GM18502 (cell line): ENCODE measurements around the gene AP3M1.
A peak's percentile ranks its signal among the peaks of the same experiment; 100 is the strongest.
"Not testable (repeated sequence)": the region's sequence is repeated elsewhere in the genome, so short reads cannot be mapped to it uniquely, and the experiment has no call there.

Source experiments
- ATAC-seq: cut with Tn5 transposase; IDR thresholded peaks from one replicate; pipeline ENCODE4 v1.9.1; 2021; ENCODE audit warnings: mild to moderate bottlenecking; ENCODE audit not compliant: unreplicated experiment, poor library complexity

The AP3M1 gene

GRCh38 chr10:74150204-74150989 lies at the start of gene AP3M1:
Gene AP3M1 (minus strand): TSS chr10:74150828. CDS start chr10:74138379, 12,449 bp downstream.
- ATAC-seq = peak; percentile 44

GRCh38 chr10:74199315-74199714 lies 48.7 kb upstream of the AP3M1 start:
- no peak for ATAC-seq

GRCh38 chr10:74194999-74195398 lies 44.4 kb upstream of the AP3M1 start:
- no peak for ATAC-seq

GRCh38 chr10:74194545-74194944 lies 43.9 kb upstream of the AP3M1 start:
- no peak for ATAC-seq

- ATAC-seq = no peak
Measured at GRCh38 chr10:74190494-74190893, 39.9 kb upstream of the AP3M1 start.

- peak; percentile 86 for ATAC-seq
Measured at GRCh38 chr10:74189999-74190421, 39.4 kb upstream of the AP3M1 start.

- ATAC-seq = not testable (repeated sequence)
Measured at GRCh38 chr10:74188617-74189016, 38.0 kb upstream of the AP3M1 start.

GRCh38 chr10:74187237-74187636 lies 36.6 kb upstream of the AP3M1 start:
- no peak for ATAC-seq

GRCh38 chr10:74186678-74187077 lies 36.0 kb upstream of the AP3M1 start:
- no peak for ATAC-seq

GRCh38 chr10:74179111-74179710 lies 28.6 kb upstream of the AP3M1 start:
- ATAC-seq = no peak

GRCh38 chr10:74178042-74178791 lies 27.6 kb upstream of the AP3M1 start:
- no peak for ATAC-seq

- ATAC-seq = peak; percentile 21
Measured at GRCh38 chr10:74177140-74177677, 26.6 kb upstream of the AP3M1 start.

- ATAC-seq = peak; percentile 89
Measured at GRCh38 chr10:74176380-74177139, 25.9 kb upstream of the AP3M1 start.

GRCh38 chr10:74175510-74176379 lies 25.1 kb upstream of the AP3M1 start:
- ATAC-seq = no peak

GRCh38 chr10:74174521-74174920 lies 23.9 kb upstream of the AP3M1 start:
- no peak for ATAC-seq

- no peak for ATAC-seq
Measured at GRCh38 chr10:74171625-74172024, 21.0 kb upstream of the AP3M1 start.

- no peak for ATAC-seq
Measured at GRCh38 chr10:74167443-74167842, 16.8 kb upstream of the AP3M1 start.

- no peak for ATAC-seq
Measured at GRCh38 chr10:74165530-74165901, 14.9 kb upstream of the AP3M1 start.
